Nephron progenitor cell (in vitro differentiated cells): Measurements from ENCODE around the gene NCF2.
A peak's percentile ranks its signal among the peaks of the same experiment; 100 is the strongest.

Experiments used
- DNase-seq: peaks from one replicate; pipeline ENCODE4 v3.0.0; 2021
- H3K27ac Mint-ChIP-seq: 2 replicates; pipeline ENCODE4 v1.8.0; 2021; ENCODE audit warnings: mild to moderate bottlenecking, moderate library complexity, mixed read lengths
- H3K27me3 Mint-ChIP-seq: 2 replicates; pipeline ENCODE4 v1.8.0; 2021; ENCODE audit warnings: mild to moderate bottlenecking, low read depth, mixed read lengths; ENCODE audit not compliant: poor library complexity
- H3K36me3 Mint-ChIP-seq: 2 replicates; pipeline ENCODE4 v1.8.0; 2021; ENCODE audit warnings: low read depth, mixed read lengths
- H3K4me1 Mint-ChIP-seq: 2 replicates; pipeline ENCODE4 v1.8.0; 2021; ENCODE audit warnings: mixed read lengths
- H3K4me3 Mint-ChIP-seq: 2 replicates; pipeline ENCODE4 v1.8.0; 2021; ENCODE audit warnings: mild to moderate bottlenecking, moderate library complexity, mixed read lengths
- H3K9me3 Mint-ChIP-seq: 2 replicates; pipeline ENCODE4 v1.8.0; 2021; ENCODE audit warnings: mild to moderate bottlenecking, moderate library complexity, mixed read lengths
- TF ChIP-seq, protein P1 (sequence below): fragments of 200-600 bp; sonication (generic); IDR thresholded peaks from 2 replicates; pipeline ENCODE4 v1.5.0; 2021; ENCODE audit warnings: antibody characterized with exemption

NCF2 gene

DNA sequence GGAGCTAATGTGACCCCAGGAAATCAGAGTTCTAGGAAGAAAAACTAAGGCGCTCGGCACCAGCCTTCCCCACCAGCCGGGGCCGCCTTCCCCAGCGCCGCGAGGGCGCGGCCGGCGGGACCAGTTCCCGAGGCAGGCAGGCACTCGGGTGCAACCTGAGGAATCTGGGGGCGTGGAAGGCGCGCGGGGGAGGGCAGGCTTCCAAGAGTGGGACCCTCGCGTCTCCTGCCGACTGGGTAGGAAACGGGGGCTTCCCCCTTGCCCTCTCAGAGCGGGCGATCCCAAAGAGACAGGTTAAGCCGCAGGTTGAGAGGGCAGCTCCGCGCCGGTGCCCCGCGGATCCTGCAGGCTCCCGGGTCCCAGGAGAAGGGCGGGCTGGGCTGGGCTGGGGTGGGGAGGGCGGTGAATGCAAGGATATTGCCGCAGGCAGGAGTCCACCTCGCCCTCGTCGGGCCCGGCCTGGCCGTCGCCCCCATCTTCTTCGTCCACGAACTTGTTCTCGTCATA lies 44.9 kb upstream of the NCF2 start:
- peak; percentile 67 for DNase-seq
- Mint-ChIP-seq H3K36me3 (peaks cover 13% of the 10 kb centered on the region), H3K27ac (peak overlapping the region; percentile 99), H3K4me1 (peaks cover 48% of the 10 kb centered on the region), H3K9me3 (no peaks in the 10 kb centered on the region), H3K4me3 (peak overlapping the region; percentile 100), H3K27me3 (peaks cover 40% of the 10 kb centered on the region)
- TF ChIP-seq, protein P1, sequence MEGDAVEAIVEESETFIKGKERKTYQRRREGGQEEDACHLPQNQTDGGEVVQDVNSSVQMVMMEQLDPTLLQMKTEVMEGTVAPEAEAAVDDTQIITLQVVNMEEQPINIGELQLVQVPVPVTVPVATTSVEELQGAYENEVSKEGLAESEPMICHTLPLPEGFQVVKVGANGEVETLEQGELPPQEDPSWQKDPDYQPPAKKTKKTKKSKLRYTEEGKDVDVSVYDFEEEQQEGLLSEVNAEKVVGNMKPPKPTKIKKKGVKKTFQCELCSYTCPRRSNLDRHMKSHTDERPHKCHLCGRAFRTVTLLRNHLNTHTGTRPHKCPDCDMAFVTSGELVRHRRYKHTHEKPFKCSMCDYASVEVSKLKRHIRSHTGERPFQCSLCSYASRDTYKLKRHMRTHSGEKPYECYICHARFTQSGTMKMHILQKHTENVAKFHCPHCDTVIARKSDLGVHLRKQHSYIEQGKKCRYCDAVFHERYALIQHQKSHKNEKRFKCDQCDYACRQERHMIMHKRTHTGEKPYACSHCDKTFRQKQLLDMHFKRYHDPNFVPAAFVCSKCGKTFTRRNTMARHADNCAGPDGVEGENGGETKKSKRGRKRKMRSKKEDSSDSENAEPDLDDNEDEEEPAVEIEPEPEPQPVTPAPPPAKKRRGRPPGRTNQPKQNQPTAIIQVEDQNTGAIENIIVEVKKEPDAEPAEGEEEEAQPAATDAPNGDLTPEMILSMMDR = no peak

DNA sequence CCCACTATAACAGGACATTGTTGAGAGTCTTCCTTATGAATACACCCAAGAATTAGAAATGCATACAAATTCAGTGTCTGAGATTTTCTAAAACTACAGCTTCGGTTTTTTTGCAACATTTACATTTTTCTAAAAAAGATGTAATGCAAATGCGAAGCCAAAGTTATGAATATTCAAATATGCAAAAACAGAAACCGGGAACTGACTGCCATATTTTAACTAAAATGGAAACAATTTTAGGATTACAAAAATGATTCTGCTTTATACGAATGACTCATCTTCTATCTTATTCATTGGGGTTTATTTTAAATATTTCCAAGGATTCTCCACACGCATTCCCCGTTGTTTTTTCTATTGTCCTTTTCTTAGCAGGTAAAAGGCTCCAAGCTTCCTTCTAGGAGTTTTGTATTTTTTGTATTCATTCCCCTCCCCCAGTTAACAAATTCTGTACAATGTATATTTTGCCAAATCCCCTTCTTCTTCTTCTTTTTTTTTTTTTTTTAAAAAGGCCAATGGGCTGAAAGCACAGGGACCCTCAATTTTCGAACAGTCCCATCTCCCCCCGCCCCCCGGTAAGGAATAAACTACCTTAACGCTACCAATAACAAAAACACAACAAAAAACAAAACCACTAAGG lies 44.3 kb upstream of the NCF2 start:
- DNase-seq = no peak
- peaks cover 35% of the 10 kb centered on the region for H3K27me3 Mint-ChIP-seq

DNA sequence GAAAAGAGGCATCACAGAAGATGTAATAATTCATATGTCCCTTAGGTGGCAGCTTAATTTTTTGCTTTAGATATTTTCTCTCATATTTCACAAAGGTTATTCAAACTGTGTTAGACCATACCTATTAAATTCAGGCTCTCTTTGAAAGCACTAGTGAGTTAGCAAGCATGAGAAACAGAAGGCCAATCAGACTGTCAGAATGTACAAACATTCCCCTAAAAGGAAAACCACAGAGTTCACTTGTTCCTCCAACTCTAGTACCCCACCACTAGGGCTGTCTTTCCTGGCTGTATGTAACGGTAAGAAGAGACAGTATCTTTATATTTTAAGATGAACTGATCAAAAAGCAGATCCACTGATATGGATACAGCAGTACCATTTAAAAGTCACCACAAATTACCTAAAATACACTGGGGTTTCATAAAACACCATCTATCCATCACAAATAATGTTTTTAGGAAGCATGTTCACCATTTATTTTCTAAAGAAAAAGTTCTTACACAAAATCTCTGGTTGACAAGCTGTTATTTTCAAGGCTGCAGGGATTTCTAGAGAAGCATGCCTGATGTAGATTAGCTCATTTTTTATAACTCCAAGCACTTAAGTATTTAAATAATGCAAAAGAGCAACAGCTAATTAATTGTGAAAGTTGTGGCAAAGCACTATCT lies 43.6 kb upstream of the NCF2 start:
- peaks cover 30% of the 10 kb centered on the region for H3K27me3 Mint-ChIP-seq
- no peaks in the 10 kb centered on the region for H3K9me3 Mint-ChIP-seq
- TF ChIP-seq, protein P1 = peak; percentile 38
- H3K36me3 Mint-ChIP-seq = peaks cover 25% of the 10 kb centered on the region
- DNase-seq = no peak
- peaks cover 48% of the 10 kb centered on the region for H3K4me1 Mint-ChIP-seq
- H3K4me3 Mint-ChIP-seq = peak overlapping the region; percentile 100
- no peak overlapping the region for H3K27ac Mint-ChIP-seq

More for the DNA sequence above, 44.3 kb upstream of the NCF2 start:
- Mint-ChIP-seq H3K4me3 (peak overlapping the region; percentile 100), H3K36me3 (peaks cover 18% of the 10 kb centered on the region), H3K4me1 (peaks cover 48% of the 10 kb centered on the region), H3K27ac (peak overlapping the region; percentile 96), H3K9me3 (no peaks in the 10 kb centered on the region)
- TF ChIP-seq, protein P1 = no peak

DNA sequence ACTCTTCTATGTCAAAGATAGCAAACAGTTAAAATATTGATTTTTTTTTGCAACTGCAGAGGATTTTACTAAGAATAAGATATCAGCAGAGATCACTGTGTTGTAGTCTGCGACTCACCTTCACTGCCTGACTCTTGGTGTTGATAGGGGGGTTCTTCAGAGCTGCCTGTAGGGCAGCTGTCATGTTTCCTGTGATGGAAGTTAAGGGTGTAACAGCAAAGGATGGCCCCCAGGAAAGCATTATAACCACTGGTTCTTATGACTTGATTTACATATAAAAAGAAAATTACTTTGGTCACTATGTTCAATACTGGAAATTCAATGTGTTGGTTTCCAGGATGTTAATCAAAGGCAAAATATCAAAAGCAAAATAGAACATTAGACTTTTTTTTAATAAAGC lies 42.7 kb upstream of the NCF2 start:
- Mint-ChIP-seq H3K27ac (no peak overlapping the region), H3K4me1 (peaks cover 48% of the 10 kb centered on the region), H3K9me3 (no peaks in the 10 kb centered on the region), H3K27me3 (peaks cover 22% of the 10 kb centered on the region), H3K4me3 (peak overlapping the region; percentile 100), H3K36me3 (peaks cover 33% of the 10 kb centered on the region)
- DNase-seq = no peak
- TF ChIP-seq, protein P1 = no peak

DNA sequence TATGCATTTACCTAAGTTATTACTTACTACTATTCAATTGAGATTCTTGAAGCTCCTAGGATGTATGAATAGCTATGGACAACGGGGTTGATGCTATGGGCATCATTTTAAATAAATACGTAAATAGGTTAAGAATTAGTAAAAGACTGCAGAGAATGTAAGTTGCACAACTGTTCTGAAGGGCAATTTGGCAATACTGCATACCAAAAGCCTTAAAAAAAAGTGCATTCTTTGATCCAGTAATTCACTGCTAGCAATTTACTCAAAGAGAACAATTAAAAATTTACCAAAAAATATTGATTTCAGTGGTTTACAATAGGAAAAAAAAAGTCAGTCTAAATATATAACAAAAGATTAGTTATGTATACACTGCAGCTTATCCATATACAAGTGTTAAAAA lies 41.9 kb upstream of the NCF2 start:
- no peak overlapping the region for H3K27ac Mint-ChIP-seq
- TF ChIP-seq, protein P1 = no peak
- H3K27me3 Mint-ChIP-seq = peaks cover 13% of the 10 kb centered on the region
- H3K36me3 Mint-ChIP-seq = peaks cover 33% of the 10 kb centered on the region
- H3K4me1 Mint-ChIP-seq = peaks cover 48% of the 10 kb centered on the region
- no peak for DNase-seq
- peak overlapping the region; percentile 100 for H3K4me3 Mint-ChIP-seq
- H3K9me3 Mint-ChIP-seq = no peaks in the 10 kb centered on the region
